Activated CD8-positive, alpha-beta memory T cell treated with anti-CD3 and anti-CD28 coated beads, Interleukin-2, amount 50 U/mL, for 48 hours (primary cell): ENCODE data around the gene IL19.

ENCODE experiments used
- DNase-seq: peaks from one replicate; pipeline ENCODE4 v3.0.0-alpha.2; 2020

The IL19 gene

DNA sequence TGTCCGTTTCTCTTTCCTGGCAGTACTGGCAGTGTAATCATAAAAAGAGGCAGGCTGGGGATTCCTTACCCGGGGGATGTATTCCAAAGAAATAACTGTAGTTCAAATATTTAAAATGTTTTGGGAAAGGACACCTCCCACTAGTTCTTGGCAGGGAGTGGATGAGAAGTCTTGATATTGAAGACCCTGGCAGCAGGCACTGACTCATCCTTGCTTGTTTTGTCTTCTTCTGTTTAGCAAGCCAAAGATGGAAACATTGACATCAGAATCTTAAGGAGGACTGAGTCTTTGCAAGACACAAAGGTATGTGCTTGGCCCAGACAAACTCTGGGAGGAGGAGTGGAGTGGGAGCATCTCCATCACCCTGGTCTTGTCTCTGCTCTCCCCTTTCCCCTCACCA is 95.5 kb downstream of the IL19 start:
- no peak for DNase-seq

DNA sequence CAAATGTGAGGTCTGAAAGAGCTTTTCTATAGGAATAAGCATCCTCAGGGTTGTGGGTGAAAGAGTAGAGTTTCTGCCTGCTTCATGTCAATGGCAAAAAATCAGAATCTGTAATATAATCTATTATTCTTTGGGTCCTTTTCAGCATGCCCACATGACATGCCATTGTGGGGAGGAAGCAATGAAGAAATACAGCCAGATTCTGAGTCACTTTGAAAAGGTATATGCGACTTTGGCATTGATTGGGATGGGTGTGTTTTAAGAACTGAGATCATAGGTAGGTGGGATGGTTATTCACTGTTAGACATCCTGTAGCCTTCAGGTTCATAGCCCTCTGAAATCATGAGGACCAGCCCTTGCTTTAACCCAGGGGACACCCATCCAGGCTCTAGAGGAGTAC is 96.7 kb downstream of the IL19 start:
- DNase-seq: no peak

DNA sequence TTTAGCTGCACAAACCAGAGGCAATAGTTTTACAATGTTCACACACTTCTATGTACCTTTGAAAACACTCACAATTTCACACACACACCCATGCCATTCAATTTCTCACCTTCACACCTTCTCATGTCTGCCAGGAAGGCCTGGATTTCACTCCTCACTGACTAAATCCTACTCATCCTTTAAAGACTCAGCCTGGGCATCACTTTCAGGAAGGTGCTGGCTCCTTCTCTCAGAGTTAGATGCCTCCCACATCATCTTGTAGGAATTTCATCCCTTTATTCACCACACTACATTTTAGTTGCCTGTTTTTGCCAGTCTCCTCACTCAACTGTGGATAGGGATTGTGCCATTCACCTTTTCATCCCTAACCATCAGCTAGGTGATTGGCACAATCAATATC is 97.1 kb downstream of the IL19 start:
- DNase-seq: no peak

DNA sequence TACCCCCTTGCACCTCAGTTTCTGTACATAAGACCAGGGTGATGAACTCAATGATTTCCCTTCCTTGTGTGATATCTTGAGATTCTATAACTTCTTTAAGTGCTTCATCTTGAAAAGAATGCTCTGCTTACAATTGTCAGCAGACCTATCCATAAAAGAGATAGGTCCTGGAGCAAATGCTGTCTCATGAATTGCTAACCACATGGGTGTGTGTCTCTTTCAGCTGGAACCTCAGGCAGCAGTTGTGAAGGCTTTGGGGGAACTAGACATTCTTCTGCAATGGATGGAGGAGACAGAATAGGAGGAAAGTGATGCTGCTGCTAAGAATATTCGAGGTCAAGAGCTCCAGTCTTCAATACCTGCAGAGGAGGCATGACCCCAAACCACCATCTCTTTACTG is 97.7 kb downstream of the IL19 start:
- no peak for DNase-seq

DNA sequence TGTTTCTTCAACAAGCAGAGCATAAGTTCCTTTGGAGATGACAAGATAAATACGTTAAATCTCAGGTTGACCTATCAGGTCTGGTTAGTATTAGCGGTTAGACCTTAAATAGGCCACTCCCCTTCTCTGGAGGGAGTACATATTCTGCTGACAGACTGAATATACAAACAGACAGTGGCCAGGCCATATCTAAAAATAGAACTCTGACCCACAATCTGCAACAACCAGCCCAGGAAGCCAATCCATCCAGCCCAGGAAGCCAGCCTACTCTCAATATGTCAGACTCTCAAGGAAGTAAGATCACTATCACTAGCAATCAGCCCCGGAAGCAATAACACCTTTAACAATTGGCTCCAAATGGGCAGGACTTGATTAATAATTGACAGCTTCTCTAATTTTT is 101.6 kb downstream of the IL19 start:
- DNase-seq: no peak

DNA sequence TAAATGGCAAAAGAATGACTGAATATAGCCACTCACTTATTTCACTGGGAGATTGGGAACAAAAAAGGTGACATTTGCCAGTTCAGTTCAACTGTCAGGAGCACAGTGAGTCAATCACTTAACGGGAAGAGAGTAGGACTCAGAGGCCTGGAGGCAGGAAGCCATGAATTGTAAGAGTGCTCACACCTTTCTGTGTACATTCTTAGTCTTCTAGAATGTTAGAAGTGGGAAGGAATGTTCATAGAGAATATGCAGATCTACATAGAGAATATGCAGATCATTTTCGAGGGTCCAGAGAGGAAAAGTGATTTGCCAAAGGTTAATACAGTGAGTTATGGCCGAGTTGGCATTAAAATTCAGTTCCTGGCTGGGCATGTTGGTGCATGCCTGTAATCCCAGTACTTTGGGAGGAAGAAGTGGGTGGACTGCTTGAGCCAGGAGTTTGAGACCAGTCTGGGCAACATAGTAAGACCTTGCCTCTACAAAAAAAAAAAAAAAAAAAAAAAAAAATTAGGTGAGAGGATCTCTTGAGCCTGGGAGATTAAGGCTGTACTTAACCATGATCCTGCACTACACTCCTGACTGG is 103.1 kb downstream of the IL19 start:
- DNase-seq: no peak

DNA sequence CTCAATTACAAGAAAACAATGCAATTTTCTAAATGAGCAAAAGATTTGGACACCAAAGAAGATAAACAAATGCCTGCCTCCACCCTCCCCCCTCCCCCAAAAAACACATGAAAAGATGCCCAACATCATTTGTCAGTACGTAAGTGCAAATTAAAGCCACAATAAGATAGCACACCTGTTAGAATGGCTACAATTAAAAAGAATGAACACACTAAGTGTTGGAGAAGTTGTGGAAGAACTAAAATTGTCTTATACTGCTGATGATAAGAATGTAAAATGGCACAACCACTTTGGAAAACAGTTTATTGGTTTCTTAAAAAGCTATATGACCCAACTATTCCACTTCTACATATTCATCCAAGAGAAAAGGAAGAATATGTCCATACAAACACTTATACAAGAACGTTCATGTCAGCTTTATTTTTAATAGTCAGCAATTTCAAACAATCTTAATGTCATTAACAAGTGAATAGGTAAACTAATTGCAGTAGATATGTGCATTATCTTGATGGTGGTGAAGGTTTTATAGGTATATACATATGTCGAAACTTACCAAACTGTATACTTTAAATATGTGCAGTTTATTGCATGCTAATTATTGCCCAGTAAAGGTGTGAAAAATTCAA is 105.3 kb downstream of the IL19 start:
- DNase-seq: no peak

DNA sequence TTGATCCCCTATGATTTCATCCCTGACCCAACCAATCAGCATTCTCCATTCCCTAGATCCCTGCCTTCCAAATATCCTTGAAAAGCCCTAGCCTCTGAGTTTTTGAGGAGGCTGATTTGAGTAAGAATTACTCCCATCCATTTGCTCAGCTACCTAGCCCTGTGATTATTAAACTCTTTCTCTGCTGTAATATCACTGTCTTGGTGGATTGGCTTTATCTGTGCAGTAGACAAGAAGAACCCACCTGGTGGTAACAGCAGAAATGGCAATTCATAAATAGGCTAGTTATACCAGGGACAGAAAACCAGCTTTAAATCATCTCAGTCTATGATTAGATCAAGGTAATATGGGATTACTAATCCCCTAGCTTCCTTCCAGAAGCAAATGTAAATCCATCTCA is 107.9 kb downstream of the IL19 start:
- no peak for DNase-seq

DNA sequence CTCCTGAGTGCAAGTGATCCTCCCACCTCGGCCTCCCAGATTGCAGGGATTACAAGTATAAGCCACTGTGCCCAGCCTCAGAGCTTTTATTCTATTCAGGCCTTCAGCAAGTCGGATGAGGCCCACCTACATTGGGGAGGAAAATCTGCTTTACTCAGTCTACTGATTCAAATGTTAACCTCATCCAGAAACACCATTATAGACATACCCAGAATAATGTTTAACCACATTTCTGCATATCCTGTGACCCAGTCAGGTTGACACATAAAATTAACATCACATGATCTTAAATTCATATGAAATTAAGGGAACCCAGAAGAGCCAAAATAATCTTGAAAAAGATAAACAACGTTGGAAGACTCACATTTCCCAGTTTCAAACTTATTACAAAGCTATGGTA is 109.7 kb downstream of the IL19 start:
- no peak for DNase-seq

DNA sequence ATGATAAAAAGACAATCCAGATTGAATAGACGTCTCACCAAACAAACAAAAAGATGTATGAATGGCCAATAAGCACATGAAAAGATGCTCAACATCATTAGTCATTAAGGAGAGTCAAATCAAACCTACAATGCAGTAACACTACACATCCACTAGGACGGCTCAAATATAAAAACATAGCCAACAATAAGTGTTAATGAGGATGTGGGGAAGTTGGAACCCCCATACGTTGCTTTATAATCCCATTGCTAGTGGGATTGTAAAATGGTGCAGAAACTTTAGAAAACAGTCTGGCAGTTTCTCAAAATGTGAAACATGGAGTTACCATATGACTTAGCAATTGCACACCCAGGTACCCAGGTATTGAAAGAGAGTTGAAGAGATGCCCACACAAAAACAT is 112.0 kb downstream of the IL19 start:
- no peak for DNase-seq

DNA sequence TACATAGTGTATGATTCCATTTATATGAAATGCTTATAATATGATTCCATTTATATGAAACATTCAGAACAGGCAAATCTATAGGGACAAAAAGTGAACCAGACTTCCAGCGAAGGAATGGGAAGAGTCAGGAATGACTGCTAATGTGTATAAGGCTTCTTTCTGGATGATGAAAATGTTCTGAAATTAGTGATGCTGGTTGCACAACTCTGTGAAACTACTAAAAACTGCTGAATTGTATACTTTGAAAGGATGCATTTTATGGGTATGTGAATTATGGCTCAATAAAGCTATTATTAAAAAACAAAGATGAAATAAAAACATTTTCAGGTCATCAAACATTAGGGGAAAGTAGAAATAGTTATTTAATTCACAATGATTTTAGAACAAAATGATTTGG is 112.6 kb downstream of the IL19 start:
- DNase-seq: no peak

DNA sequence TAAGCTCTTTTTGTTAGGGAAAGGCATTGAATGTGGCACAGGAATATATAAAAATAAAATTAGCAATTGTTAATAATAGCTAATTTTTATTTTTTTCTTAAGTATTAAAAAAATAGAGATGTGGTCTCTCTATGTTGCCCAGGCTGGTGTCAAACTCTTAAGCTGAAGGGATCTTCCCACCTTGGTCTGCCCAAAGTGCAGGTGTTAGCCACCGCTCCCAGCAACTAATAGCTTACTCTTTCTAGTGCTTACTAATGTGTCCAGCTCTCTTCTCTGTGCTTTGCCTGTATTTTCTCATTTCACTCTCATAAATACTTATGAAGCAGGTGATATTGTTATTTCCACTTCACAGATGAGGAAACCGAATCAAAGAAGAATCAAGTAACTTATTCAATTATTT is 113.3 kb downstream of the IL19 start:
- DNase-seq: no peak

DNA sequence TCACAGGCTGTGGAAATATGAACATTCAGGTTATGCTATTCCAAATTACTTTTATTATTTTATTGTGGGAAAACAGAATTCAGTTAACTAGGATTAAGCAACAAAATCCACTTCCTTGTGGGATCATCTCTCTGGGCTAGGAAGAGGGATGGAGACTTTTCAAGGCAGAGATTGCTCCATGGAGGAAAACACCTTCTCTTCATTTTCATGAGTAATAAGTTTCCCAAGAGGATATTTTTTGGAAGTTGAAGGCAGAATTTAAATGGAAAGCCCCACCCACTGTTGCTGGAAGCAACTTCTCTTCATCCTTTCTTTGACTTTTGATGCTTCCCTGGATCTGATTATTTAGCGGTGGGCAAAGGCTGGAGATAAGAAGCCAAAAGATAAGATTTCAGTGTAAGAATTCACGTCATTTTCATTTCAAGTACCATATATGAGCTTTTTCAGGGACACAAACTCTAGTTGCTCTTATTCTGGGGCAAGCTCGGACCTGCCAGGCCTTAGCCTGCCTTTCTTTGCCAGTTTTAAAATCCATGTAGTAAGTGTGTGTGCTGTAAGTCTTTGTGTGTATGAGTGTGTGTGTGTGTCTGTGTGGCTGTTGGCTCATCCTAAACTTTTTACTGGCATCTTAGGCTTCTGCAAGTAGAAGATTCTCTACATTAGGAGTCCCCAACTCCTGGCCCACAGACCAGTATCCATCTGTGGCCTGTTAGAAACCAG is 114.9 kb downstream of the IL19 start:
- no peak for DNase-seq

DNA sequence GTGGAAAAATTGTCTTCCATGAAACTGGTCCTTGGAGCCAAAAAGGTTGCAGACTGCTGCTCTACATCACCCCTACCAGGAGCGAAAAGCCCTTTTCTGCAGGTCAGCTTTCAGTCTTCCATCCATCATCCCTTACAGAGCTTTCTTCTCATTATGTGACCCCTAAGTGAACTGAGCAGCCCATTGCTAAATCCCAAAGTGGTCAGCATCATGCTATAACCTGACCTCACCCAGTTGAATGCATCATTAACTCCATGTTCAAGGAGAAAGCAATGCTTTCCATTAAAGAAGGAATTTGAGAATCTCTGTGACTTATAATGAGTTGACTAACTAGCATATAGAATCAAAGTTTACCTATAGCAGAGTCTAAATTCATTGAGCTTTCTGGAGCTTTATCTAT is 116.3 kb downstream of the IL19 start:
- DNase-seq: no peak

DNA sequence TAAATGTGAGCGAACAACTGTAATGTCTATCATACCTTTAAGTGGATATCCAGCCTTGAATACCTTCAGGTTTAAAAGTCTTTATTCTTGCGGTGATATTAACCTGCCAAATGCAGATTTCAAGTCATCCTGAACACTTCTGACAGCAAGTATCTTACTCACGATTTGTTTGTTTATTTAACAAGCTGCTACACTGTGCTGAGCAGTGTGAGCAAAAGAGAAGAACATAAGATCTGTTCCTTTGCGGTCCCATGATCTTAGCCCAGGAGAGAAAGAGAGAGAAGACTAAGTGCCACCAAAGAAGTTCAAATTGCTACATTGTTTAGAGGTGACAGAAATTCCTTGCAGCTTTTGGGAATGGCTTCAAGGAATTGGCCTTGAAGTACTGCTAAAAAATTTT is 117.1 kb downstream of the IL19 start:
- no peak for DNase-seq

DNA sequence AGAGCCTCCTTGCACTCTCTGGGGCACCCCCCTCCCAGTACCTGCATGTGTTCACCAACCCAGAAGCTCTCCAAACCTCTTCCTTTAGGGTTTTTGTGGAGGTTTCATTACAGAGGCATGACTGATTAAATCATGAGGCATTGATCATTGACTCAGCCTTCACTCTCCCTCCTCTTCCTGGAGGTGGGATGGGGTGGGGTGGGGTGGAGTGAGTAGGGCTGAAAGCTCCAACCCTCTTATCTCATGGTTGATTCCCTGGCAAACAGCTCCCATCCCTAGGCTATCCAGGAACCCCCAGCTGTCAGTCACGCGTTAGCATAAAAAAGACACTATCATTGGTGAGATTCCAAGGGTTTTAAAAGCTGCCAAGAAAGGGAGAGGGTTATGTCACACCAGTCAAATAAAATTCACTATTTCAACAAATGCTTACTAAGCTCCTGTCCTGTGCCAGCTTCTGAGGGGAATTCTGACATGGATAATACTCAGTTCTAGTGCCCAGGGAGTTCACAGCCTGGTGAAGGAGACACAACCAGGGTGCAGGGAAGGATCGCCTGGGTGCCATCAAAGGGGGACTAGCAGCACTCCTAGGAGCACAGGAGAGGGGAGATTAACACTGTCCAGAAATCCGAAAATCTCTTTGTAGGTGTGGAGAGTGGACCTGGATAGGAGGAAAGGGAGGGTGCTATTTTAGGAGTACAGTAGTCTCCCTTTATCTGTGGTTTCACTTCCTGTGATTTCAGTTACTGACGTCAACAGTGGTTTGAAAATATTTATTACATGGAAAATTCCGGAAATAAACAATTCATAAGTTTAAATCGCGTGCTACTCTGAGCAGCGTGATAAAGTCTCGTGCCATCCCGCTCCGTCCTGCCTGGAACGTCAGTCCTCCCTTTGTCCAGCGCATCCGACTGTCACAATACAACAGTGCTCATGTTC is 119.8 kb downstream of the IL19 start:
- DNase-seq: no peak

DNA sequence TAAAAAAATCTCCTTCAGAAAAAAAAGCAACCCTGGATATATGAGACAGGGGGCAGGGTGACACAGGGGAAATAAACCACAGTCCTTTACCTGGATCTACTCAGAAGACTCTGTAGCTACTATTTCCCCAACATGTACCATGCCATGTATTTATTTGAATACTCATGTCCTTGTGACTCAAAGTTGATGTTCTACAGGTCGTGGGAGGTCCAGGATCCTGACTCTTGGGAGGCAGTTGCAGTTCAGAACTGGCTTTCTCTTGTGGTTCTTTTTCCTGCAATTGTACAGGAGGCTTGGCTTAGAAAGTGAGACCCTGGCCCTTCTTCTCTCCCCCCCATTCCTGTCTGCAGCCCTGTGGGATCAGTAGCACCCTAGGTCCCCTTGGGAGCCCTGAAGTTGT is 120.8 kb downstream of the IL19 start:
- no peak for DNase-seq
